Esophagus muscularis mucosa (tissue), 4 donors: ENCODE data around the gene MFAP3.

Experiments used
- CTCF ChIP-seq, 3 experiments: fragments of 200-600 bp in 2 of 3; fragments of 450-650 bp in 1 of 3; sonication (generic) in 2 of 3; IDR thresholded peaks; one replicate each; pipeline ENCODE4 v1.5.1; 2017 to 2019; ENCODE audit warnings: antibody characterized with exemption in 3 of 3, mild to moderate bottlenecking in 2 of 3, moderate library complexity in 1 of 3
- EP300 ChIP-seq: sonication (generic); formaldehyde crosslinking; IDR thresholded peaks from one replicate; pipeline ENCODE4 v1.6.1; 2017; ENCODE audit warnings: antibody characterized with exemption
- POLR2A ChIP-seq: fragments of 450-650 bp; IDR thresholded peaks from one replicate; pipeline ENCODE4 v1.6.1; 2017; ENCODE audit warnings: antibody characterized with exemption, moderate library complexity, mild to moderate bottlenecking, low read depth

DNA sequence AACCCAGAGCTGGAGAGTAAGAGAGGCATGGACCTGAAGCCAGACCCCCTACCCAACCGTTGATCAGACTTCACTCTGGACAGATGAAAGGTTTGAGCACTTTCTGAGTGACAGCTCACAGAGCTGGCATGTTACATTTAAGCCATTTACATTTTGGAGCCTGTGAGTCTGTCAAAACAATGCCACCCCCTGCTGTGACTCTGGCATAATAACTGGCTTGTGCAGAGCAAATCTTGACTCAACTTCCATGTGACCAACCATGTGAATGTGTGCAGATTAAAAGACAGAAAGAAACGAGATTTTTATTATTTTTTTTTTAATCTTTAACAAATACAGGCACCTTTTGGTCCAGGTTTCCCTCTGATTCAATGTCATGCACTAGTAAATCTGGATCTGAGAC, 48.5 kb downstream of the MFAP3 start:
- no peak for TF ChIP-seq CTCF (IDR thresholded peaks at IDR 0.05)
- no peak for TF ChIP-seq POLR2A
- TF ChIP-seq EP300 = no peak
